NT2/D1 (cell line): ENCODE data around the gene ATP6V0E1.

ENCODE experiments used
- YY1 ChIP-seq: IDR thresholded peaks from 2 replicates; pipeline ENCODE4 v1.6.1; 2011; ENCODE audit not compliant: insufficient read length, insufficient read depth
- ZNF274 ChIP-seq: IDR thresholded peaks from 2 replicates; pipeline ENCODE4 v1.6.1; 2011; ENCODE audit warnings: mild to moderate bottlenecking, low read depth, low read length

DNA sequence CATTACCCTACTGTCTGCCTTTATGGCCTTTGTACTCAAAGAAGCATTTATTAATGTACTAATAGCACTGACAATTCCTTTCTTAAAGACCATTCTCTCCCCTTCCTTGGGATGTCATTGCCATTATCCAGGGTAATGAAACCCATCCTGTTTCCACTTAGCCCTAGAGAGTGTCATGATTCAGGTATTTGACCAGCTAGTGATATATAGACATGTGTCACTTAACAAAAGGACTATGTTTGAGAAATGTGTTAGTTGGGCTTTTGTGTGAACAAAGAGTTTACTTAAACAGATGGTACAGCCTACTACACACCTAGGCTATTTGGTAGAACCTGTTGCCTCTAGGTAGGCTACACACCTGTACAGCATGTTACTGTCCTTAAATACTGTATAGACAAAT lies 2.0 kb downstream of the ATP6V0E1 start:
- no peak for TF ChIP-seq ZNF274
- no peak for TF ChIP-seq YY1
